HT1080 (cell line): ENCODE results near the gene HK1. TPM values are rescaled to one million over a fixed set of nuclear protein-coding genes. Genes with fewer than 3 reads are reported as not detected.
A peak's percentile ranks its signal among the peaks of the same experiment; 100 is the strongest.

Source experiments
- DNase-seq: peaks from one replicate; pipeline ENCODE4 v3.0.0-alpha.2; 2015; ENCODE audit warnings: low read depth
- total RNA-seq: library from RNA; depleted of rRNA; stranded (reverse); fragments of >200 nt; shearing (Covaris generic); gene quantifications from 2 replicates; pipeline ENCODE4 v1.2.3, GENCODE V29; 2014

Gene HK1
- total RNA-seq, 1 experiment from 2014 or later, result 150 TPM

GRCh38 chr10:69418052-69418752, 139.9 kb downstream of the HK1 start:
- DNase-seq, result no peak

- no peak for DNase-seq
These were observed 140.9 kb downstream of the HK1 start for GRCh38 chr10:69419096-69419743.

GRCh38 chr10:69419744-69420126, 141.4 kb downstream of the HK1 start:
- DNase-seq, result no peak

- DNase-seq, result no peak
These were observed 143.5 kb downstream of the HK1 start for GRCh38 chr10:69421611-69422308.

GRCh38 chr10:69422676-69423075, 144.4 kb downstream of the HK1 start:
- DNase-seq, result no peak

- no peak for DNase-seq
These were observed 146.7 kb downstream of the HK1 start for GRCh38 chr10:69425041-69425440.

GRCh38 chr10:69425511-69426298, 147.4 kb downstream of the HK1 start:
- no peak for DNase-seq

GRCh38 chr10:69426376-69426727, 148.1 kb downstream of the HK1 start:
- DNase-seq, result no peak

- DNase-seq, result no peak
These were observed 149.9 kb downstream of the HK1 start for GRCh38 chr10:69428165-69428564.

GRCh38 chr10:69434169-69434568, 155.9 kb downstream of the HK1 start:
- no peak for DNase-seq

- DNase-seq, result no peak
These were observed 156.6 kb downstream of the HK1 start for GRCh38 chr10:69434926-69435325.

- DNase-seq, result no peak
These were observed 157.7 kb downstream of the HK1 start for GRCh38 chr10:69435966-69436520.

GRCh38 chr10:69437321-69438259, 159.3 kb downstream of the HK1 start:
- DNase-seq, result no peak

- peak; percentile 39 for DNase-seq
These were observed 160.4 kb downstream of the HK1 start for GRCh38 chr10:69438536-69439349.

GRCh38 chr10:69439350-69439739, 161.0 kb downstream of the HK1 start:
- peak; percentile 37 for DNase-seq

- DNase-seq, result peak; percentile 34
These were observed 161.7 kb downstream of the HK1 start for GRCh38 chr10:69439813-69440506.

GRCh38 chr10:69443354-69443753, 165.1 kb downstream of the HK1 start:
- DNase-seq, result no peak

- no peak for DNase-seq
These were observed 166.7 kb downstream of the HK1 start for GRCh38 chr10:69445041-69445440.

- DNase-seq, result no peak
These were observed 167.9 kb downstream of the HK1 start for GRCh38 chr10:69446229-69446628.
